Endothelial cell (in vitro differentiated cells): ENCODE results near the gene ZNF682. TPM values are rescaled to one million over a fixed set of nuclear protein-coding genes. Genes with fewer than 3 reads are reported as not detected.
"Not testable (repeated sequence)": the region's sequence is repeated elsewhere in the genome, so short reads cannot be mapped to it uniquely, and the experiment has no call there.

ENCODE experiments used
- DNase-seq: peaks from one replicate; pipeline ENCODE4 v3.0.0; 2021; ENCODE audit warnings: low spot score
- H3K27ac Mint-ChIP-seq: one replicate; pipeline ENCODE4 v1.8.0; 2021; ENCODE audit warnings: mixed read lengths, inconsistent platforms; ENCODE audit not compliant: unreplicated experiment
- H3K27me3 Mint-ChIP-seq: one replicate; pipeline ENCODE4 v1.8.0; 2021; ENCODE audit warnings: mild to moderate bottlenecking, moderate library complexity, mixed read lengths, inconsistent platforms; ENCODE audit not compliant: unreplicated experiment
- H3K36me3 Mint-ChIP-seq: one replicate; pipeline ENCODE4 v1.8.0; 2021; ENCODE audit warnings: mild to moderate bottlenecking, low read depth, mixed read lengths, inconsistent platforms; ENCODE audit not compliant: unreplicated experiment
- H3K4me1 Mint-ChIP-seq: one replicate; pipeline ENCODE4 v1.8.0; 2021; ENCODE audit warnings: mild to moderate bottlenecking, mixed read lengths, inconsistent platforms; ENCODE audit not compliant: unreplicated experiment
- H3K4me3 Mint-ChIP-seq: one replicate; pipeline ENCODE4 v1.8.0; 2021; ENCODE audit warnings: mild to moderate bottlenecking, mixed read lengths, inconsistent platforms; ENCODE audit not compliant: unreplicated experiment
- H3K9me3 Mint-ChIP-seq: one replicate; pipeline ENCODE4 v1.8.0; 2021; ENCODE audit warnings: mixed read lengths, inconsistent platforms; ENCODE audit not compliant: unreplicated experiment
- total RNA-seq: library from RNA; stranded (reverse); fragmentation: NEBNext Ultra II Directional; extraction: Animal tissue kit (Norgen Biotek cat#: 25700); gene quantifications from one replicate; pipeline ENCODE4 v1.2.1, GENCODE V29; 2021; ENCODE audit not compliant: unreplicated experiment
- TF ChIP-seq, protein P1 (sequence below): fragments of 200-600 bp; sonication (generic); IDR thresholded peaks from one replicate; pipeline ENCODE4 v1.5.0; 2021; ENCODE audit warnings: antibody characterized with exemption; ENCODE audit not compliant: unreplicated experiment

Gene ZNF682
- total RNA-seq, 1 donor from 2014 or later, result 25.6 TPM

DNA sequence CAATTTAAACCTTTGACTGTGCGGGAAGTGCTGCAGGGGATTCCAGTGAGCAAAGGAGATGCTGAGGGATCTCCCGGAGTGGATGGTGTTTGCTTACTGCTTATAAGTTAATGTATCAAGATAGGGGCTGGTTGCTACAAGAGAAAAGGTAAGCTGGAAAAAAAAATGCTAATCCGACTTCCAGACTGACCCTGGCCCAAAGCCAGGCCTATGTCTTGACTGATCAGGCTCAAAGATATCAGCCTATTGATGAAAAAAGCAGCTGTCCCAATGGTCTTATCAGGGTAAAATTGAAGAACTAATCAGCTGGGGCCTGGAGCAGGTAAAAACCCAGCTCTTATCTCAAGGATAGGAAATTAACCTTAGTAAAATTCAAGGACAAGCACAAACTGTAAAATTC, 27.6 kb upstream of the ZNF682 start:
- Mint-ChIP-seq H3K27ac (no peak overlapping the region), H3K36me3 (peaks cover 10% of the 10 kb centered on the region), H3K27me3 (peaks cover 2% of the 10 kb centered on the region), H3K4me3 (no peak overlapping the region), H3K9me3 (peaks cover 4% of the 10 kb centered on the region), H3K4me1 (no peaks in the 10 kb centered on the region)
- no peak for DNase-seq
- TF ChIP-seq, protein P1, sequence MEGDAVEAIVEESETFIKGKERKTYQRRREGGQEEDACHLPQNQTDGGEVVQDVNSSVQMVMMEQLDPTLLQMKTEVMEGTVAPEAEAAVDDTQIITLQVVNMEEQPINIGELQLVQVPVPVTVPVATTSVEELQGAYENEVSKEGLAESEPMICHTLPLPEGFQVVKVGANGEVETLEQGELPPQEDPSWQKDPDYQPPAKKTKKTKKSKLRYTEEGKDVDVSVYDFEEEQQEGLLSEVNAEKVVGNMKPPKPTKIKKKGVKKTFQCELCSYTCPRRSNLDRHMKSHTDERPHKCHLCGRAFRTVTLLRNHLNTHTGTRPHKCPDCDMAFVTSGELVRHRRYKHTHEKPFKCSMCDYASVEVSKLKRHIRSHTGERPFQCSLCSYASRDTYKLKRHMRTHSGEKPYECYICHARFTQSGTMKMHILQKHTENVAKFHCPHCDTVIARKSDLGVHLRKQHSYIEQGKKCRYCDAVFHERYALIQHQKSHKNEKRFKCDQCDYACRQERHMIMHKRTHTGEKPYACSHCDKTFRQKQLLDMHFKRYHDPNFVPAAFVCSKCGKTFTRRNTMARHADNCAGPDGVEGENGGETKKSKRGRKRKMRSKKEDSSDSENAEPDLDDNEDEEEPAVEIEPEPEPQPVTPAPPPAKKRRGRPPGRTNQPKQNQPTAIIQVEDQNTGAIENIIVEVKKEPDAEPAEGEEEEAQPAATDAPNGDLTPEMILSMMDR, result no peak

DNA sequence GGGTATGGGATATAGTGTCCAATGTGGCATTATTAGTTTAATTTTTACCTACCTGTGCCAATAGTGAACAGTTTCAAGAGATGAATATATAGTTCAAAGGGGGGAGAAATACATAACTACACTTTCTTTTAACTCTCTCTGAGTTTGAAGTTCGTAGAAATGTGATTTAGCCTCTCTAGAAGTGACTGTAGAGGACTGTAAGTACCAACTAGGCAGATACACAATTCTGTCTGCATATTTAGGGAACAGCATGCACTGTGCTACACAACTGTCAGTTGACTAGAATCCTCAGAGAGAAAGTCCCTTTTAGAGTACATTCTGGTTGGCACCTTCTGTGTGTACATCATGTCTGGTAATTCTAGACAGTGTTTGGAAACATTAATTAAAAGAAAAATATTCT, 21.0 kb upstream of the ZNF682 start:
- DNase-seq, result no peak
- H3K4me3 Mint-ChIP-seq, result no peak overlapping the region
- no peaks in the 10 kb centered on the region for H3K4me1 Mint-ChIP-seq
- TF ChIP-seq, protein P1, result no peak
- peaks cover 4% of the 10 kb centered on the region for H3K9me3 Mint-ChIP-seq
- H3K36me3 Mint-ChIP-seq, result no peaks in the 10 kb centered on the region
- no peak overlapping the region for H3K27ac Mint-ChIP-seq
- no peaks in the 10 kb centered on the region for H3K27me3 Mint-ChIP-seq

DNA sequence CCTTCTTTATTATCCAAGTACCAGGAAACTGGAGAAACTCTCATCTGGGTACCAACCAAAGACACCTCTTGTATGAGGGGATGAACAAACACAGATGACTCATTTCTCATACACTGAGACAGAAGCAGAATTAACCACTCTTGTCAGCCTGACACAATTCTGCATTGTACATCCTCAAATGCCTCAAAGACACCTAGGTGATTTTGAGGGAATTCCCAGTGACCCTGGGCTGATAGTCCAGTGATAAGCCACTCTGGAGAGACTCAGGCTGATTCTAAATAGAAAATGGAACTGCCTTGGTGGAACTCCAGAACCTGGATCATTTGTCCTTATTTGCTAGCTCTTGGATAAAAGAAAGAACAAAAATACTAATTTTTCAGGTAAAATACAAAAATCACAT, 19.4 kb upstream of the ZNF682 start:
- not testable (repeated sequence) for H3K9me3 Mint-ChIP-seq, DNase-seq, H3K4me3 Mint-ChIP-seq, H3K36me3 Mint-ChIP-seq, H3K27me3 Mint-ChIP-seq, H3K4me1 Mint-ChIP-seq, H3K27ac Mint-ChIP-seq

DNA sequence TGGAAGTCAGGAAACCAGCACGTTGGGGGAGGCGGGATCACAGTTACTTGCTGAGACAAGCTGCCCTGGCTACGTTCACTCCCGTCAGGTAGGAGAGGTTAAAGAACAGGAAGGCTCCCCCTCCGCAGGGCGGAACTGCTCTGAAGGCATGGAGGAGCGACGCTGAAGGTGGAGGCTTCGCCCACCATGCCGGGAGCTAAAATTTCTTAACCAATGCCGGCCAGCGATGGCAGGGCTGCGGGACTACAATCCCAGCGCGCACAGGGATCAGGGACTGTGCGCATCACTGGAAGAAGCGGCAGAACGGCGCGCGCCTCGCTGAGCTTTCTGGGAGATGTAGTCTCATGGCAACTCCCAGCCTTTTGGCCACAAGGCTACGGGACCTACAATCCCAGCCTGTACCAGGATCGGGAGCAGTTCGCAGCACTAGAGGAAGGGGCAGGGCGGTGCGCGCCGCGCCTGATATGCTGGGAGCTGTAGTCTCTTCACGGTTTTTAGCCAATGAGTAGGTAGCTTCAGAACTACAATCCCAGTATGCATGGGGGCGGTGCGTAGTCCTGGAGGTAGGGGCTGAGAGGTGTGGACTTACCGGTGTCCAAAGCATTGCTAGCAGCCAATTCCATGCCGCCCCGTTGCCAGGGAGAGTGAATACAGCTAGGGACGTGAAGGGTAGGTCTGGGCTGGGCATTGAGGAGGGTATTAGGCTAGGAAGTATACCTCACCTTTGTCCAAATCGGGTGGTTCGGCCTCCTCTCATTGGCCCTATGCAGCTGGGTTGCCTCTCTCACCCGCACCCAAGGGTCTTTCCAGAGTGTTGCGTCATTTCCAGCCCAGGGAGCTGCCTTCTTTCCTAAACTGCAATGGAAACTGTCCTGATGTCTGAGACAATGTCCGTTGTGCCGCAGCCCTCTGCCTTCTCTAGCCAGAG, 12.8 kb upstream of the ZNF682 start:
- peaks cover 10% of the 10 kb centered on the region for H3K27me3 Mint-ChIP-seq
- no peaks in the 10 kb centered on the region for H3K9me3 Mint-ChIP-seq
- peak overlapping the region; percentile 96 for H3K4me3 Mint-ChIP-seq
- H3K27ac Mint-ChIP-seq, result peak overlapping the region; percentile 93
- DNase-seq, result peak; percentile 90
- TF ChIP-seq, protein P1, result no peak
- peaks cover 7% of the 10 kb centered on the region for H3K4me1 Mint-ChIP-seq
- H3K36me3 Mint-ChIP-seq, result peaks cover 7% of the 10 kb centered on the region

DNA sequence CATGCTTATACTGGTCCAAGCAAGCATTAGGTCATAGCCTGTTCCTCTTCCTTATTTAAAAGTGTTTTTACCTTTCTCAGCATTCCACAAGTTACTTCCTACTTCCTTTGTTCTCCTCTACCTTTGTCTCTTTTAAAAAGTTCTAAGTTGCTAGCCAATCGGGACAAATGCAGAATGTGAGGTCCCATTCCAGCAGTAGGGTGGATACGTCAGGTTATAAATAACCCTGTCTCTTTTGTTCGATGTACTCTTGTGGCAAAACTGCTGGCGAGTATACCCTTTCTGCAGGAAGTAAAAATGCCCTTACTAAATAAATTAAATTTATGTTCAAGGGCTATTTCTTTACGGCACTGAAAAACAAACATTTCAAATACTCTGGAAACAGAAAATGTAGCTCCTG, 6.4 kb upstream of the ZNF682 start:
- H3K4me3 Mint-ChIP-seq, DNase-seq, H3K4me1 Mint-ChIP-seq, H3K9me3 Mint-ChIP-seq, H3K36me3 Mint-ChIP-seq, H3K27me3 Mint-ChIP-seq: not testable (repeated sequence)
- peak overlapping the region; percentile 63 for H3K27ac Mint-ChIP-seq

DNA sequence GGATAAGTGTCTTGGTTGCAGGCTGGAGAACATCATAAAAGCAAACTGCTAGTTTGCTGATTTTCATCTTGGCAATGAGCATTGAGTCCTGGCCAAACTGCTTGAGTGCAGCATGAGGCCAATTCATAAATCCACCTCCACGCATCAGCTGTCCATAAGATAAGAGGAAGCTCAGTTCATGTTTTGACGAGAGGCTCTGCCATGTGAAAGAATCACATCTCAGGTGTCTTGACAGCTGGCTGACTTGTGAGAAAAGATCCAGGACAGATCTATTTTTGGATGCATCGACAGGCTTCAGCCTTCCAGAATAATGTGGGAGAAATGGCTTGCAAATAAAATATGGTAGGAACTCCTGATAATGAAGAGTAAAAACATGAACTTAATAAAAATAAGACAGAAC, 5.4 kb upstream of the ZNF682 start:
- peaks cover 5% of the 10 kb centered on the region for H3K27me3 Mint-ChIP-seq
- H3K27ac Mint-ChIP-seq, result no peak overlapping the region
- H3K4me3 Mint-ChIP-seq, result no peak overlapping the region
- TF ChIP-seq, protein P1, result no peak
- no peaks in the 10 kb centered on the region for H3K9me3 Mint-ChIP-seq
- no peak for DNase-seq
- H3K4me1 Mint-ChIP-seq, result peaks cover 6% of the 10 kb centered on the region
- H3K36me3 Mint-ChIP-seq, result peaks cover 4% of the 10 kb centered on the region
